HG03575 (cell line): Measurements from ENCODE around the gene TMEM179.

ENCODE experiments used
- ATAC-seq: cut with Tn5 transposase; IDR thresholded peaks from one replicate; pipeline ENCODE4 v1.9.1; 2021; ENCODE audit not compliant: unreplicated experiment, insufficient number of reproducible peaks, low FRiP score; ENCODE audit errors: extremely low read depth

Gene TMEM179

GRCh38 chr14:104602315-104602932, 2.1 kb downstream of the TMEM179 start:
- ATAC-seq: no peak

DNA sequence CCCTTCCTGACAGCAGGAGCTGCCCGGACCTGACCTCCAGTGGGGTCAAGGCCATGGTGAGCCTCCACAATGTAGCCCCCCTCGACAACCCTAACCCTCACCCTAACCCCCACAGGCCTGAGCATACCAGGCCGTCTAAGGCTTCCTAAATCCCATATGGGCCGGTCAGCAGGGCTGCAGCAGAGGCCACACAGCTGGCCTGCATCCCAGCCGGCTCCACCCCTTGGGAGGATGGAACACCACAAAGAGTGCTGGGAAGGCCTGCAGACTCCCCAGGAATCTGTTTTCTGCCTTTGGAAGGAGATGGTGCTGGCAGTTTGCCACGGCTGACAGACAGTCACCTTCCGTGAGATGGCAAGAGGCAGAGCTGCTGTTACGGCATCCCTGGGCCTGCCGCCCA, 2.8 kb downstream of the TMEM179 start:
- no peak for ATAC-seq

DNA sequence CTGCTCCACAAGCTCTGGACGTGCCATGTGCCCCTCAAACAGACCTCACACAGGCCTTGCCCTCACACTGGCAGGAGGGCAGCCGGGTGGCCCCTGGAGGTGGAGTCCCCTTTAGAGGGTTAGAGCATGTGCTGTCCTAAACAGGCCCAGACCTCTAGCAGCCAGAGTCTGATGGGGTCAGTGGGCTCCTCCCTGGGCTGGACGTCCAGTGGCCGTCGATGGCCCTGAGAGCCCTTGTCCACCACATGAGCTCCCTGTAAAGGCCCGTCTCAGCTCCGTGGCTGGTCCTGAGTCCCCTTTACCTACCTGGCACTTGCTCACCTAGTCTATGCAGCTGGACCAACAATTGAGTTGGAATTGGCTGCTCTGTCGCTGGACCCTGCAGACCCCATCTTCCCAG, 3.8 kb downstream of the TMEM179 start:
- no peak for ATAC-seq

- no peak for ATAC-seq
Observed at GRCh38 chr14:104600141-104600643, 4.4 kb downstream of the TMEM179 start.

- ATAC-seq: no peak
Observed at GRCh38 chr14:104599446-104599845, 5.1 kb downstream of the TMEM179 start.

- no peak for ATAC-seq
Observed at GRCh38 chr14:104598910-104599273, 5.7 kb downstream of the TMEM179 start.

GRCh38 chr14:104598039-104598909, 6.3 kb downstream of the TMEM179 start:
- no peak for ATAC-seq

DNA sequence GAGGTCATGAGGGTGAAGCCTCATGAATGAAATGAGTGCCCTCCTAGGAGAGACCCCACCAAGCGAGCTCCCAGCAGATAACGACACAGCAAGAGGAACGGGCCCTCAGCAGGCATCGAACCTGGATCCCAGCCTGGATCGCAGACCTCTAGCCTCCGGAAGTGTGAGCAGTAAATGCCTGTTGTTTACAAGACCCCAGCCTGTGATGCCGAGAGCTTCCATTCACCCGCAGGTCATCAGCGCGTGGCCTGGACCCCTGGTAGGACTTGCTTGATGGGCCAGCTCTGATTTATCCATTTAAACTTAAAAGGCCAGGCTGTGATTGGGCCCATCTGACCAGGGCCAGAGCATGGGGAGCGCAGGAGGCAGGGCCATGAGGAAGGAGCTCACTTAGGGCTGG, 7.0 kb downstream of the TMEM179 start:
- ATAC-seq: no peak

GRCh38 chr14:104596927-104597351, 7.6 kb downstream of the TMEM179 start:
- no peak for ATAC-seq

- no peak for ATAC-seq
Observed at GRCh38 chr14:104596451-104596918, 8.1 kb downstream of the TMEM179 start.

DNA sequence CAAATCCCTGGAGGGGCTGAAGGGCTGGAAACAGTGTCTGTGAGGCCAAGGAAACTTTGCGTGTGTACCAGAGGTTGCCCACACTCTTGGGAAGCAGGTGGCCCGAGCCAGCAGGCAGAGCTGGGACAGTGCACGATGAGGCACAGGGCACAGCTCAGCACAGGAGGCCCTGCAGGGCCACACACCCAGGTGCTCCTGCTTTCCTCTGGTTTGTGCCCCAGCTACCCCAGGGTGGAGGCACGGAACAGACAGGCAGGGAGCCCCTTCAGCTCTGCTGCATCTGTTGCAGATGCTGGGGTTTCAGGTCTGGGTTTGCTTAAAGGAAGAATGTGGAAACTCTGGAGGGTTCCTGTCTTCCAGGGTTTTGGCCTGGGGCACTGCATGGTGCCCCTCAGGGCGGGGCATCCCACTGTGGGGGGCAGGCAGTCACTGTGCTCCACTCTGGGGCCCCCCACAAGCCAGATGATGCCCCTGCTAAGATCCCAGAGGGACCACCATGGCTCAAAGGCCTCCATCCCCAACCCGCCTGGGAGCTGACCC, 8.6 kb downstream of the TMEM179 start:
- ATAC-seq: no peak

GRCh38 chr14:104595116-104595675, 9.4 kb downstream of the TMEM179 start:
- no peak for ATAC-seq

- no peak for ATAC-seq
Observed at GRCh38 chr14:104594310-104595046, 10.1 kb downstream of the TMEM179 start.

- no peak for ATAC-seq
Observed at GRCh38 chr14:104593710-104594136, 10.8 kb downstream of the TMEM179 start.

GRCh38 chr14:104593241-104593701, 11.3 kb downstream of the TMEM179 start:
- ATAC-seq: no peak

DNA sequence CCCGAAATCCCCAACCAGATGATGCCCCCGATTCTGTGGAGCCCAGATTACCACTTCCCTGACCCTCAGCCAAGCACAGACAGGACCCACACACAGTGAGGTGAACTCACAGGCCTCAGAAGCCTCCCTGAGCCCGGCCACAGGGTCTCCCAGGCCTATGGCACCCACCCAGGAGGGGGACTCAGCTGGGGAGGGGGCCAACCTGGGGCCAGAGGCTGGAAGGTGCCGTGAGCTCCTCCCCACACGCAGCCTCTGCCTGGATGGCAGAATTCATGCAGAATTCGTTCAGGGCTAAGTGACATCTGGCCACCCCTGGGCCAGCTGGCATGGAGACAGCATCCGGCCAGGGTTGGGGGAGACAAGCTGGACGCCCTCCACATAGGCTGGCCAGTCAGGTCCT, 11.8 kb downstream of the TMEM179 start:
- ATAC-seq: no peak

- ATAC-seq: no peak
Observed at GRCh38 chr14:104592292-104592672, 12.3 kb downstream of the TMEM179 start.

DNA sequence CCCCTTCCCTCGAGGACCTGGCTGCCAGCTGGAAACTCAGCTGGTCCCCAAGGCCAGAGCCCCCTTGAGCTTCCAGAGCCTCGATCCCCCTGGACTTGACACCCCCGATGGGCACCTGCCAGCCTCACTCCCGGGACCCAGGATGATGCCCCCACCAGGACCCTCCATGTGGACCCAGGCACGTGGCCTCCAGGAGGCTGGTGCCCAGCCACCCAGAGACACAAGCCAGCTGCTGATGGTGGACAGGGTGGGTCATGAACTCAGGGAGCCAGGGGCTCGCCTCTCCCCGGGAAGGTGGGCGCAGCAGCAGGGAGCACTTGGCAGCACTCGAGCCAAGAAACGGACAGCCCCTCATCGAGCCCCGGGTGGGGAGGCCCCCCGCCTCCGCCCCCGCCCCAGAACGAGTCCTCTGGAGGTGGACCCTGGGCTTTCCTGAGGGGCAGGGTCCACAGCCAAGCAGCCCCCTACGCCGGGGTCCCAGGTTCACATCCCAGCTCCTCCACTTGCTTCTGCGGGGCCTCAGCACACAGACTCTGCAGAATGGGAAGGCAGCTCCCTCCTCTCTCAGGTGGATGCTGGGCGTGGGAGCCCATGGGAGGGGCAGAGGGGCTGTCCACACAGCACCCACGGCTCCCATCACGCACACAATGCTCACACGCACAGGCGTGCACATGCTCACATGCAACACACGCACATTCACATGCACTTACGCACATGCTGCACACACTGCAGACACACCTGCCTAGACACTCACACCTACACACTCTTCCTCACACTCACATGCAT, 12.9 kb downstream of the TMEM179 start:
- ATAC-seq: no peak
